H9 (cell line): Measurements from ENCODE around the gene NDOR1. TPM values are rescaled to one million over a fixed set of nuclear protein-coding genes. Genes with fewer than 3 reads are reported as not detected.

Experiments
- DNase-seq: peaks from one replicate; pipeline ENCODE4 v3.0.0-alpha.2; 2017
- H2AFZ ChIP-seq: one replicate; pipeline ENCODE4 v1.6.1; 2013; ENCODE audit warnings: mild to moderate bottlenecking, low read length, control low read depth, moderate library complexity
- H2AK5ac ChIP-seq: 2 replicates; pipeline ENCODE4 v1.6.1; 2013; ENCODE audit warnings: low read length, control low read depth, mixed read lengths; ENCODE audit not compliant: insufficient read length
- H2BK120ac ChIP-seq: one replicate; pipeline ENCODE4 v1.6.1; 2013; ENCODE audit warnings: low read depth, mild to moderate bottlenecking, low read length, control low read depth, inconsistent platforms; ENCODE audit not compliant: poor library complexity, severe bottlenecking
- H2BK12ac ChIP-seq: 2 replicates; pipeline ENCODE4 v1.6.1; 2013; ENCODE audit warnings: low read length, control low read depth, mixed read lengths, low read depth; ENCODE audit not compliant: insufficient read length
- H2BK15ac ChIP-seq: 2 replicates; pipeline ENCODE4 v1.6.1; 2013; ENCODE audit warnings: low read depth, low read length, control low read depth
- H2BK20ac ChIP-seq: one replicate; pipeline ENCODE4 v1.6.1; 2013; ENCODE audit warnings: low read depth, mild to moderate bottlenecking, low read length, control low read depth, inconsistent platforms; ENCODE audit not compliant: poor library complexity, severe bottlenecking
- H2BK5ac ChIP-seq: 2 replicates; pipeline ENCODE4 v1.6.1; 2013; ENCODE audit warnings: low read length, control low read depth, mixed read lengths; ENCODE audit not compliant: insufficient read length
- H3K14ac ChIP-seq: 2 replicates; pipeline ENCODE4 v1.6.1; 2013; ENCODE audit warnings: low read length, control low read depth; ENCODE audit not compliant: insufficient read depth
- H3K18ac ChIP-seq: 2 replicates; pipeline ENCODE4 v1.6.1; 2013; ENCODE audit warnings: low read depth, mild to moderate bottlenecking, mixed read lengths, low read length, control low read depth; ENCODE audit not compliant: insufficient read length
- H3K23ac ChIP-seq: 2 replicates; pipeline ENCODE4 v1.6.1; 2013; ENCODE audit warnings: low read length, control low read depth, mixed read lengths, low read depth; ENCODE audit not compliant: insufficient read length
- H3K23me2 ChIP-seq: 2 replicates; pipeline ENCODE4 v1.6.1; 2013; ENCODE audit warnings: low read depth, mild to moderate bottlenecking, mixed read lengths, low read length, control low read depth; ENCODE audit not compliant: insufficient read length, poor library complexity, severe bottlenecking
- H3K27ac ChIP-seq: 2 replicates; pipeline ENCODE4 v1.5.1; 2013; ENCODE audit warnings: low read length, control low read depth, mixed read lengths, low read depth; ENCODE audit not compliant: insufficient read length
- H3K27me3 ChIP-seq: 2 replicates; pipeline ENCODE4 v1.6.1; 2013; ENCODE audit warnings: low read length, control low read depth, inconsistent platforms; ENCODE audit not compliant: insufficient read depth
- H3K4ac ChIP-seq: 2 replicates; pipeline ENCODE4 v1.6.1; 2013; ENCODE audit warnings: low read depth, mild to moderate bottlenecking, control low read depth, inconsistent platforms, low read length, moderate library complexity
- H3K4me1 ChIP-seq: 2 replicates; pipeline ENCODE4 v1.6.1; 2013; ENCODE audit warnings: low read length, control low read depth, inconsistent platforms; ENCODE audit not compliant: insufficient read depth
- H3K4me2 ChIP-seq: 2 replicates; pipeline ENCODE4 v1.6.1; 2013; ENCODE audit warnings: low read length, control low read depth, mixed read lengths; ENCODE audit not compliant: insufficient read length, insufficient read depth
- H3K56ac ChIP-seq: 2 replicates; pipeline ENCODE4 v1.6.1; 2013; ENCODE audit warnings: low read depth, mild to moderate bottlenecking, mixed read lengths, low read length, control low read depth; ENCODE audit not compliant: insufficient read length
- H3K79me1 ChIP-seq: 2 replicates; pipeline ENCODE4 v1.6.1; 2013; ENCODE audit warnings: low read depth, mild to moderate bottlenecking, moderate library complexity, low read length, control low read depth, inconsistent platforms; ENCODE audit not compliant: insufficient read depth, poor library complexity, severe bottlenecking
- H3K79me2 ChIP-seq: 2 replicates; pipeline ENCODE4 v1.6.1; 2013; ENCODE audit warnings: low read length, control low read depth, inconsistent platforms; ENCODE audit not compliant: insufficient read depth
- H3K9ac ChIP-seq: 2 replicates; pipeline ENCODE4 v1.6.1; 2013; ENCODE audit warnings: low read length, control low read depth, mixed read lengths; ENCODE audit not compliant: insufficient read length; ENCODE audit errors: extremely low read depth
- H3K9me3 ChIP-seq: one replicate; pipeline ENCODE4 v1.6.1; 2013; ENCODE audit warnings: low read depth, low read length, inconsistent platforms; ENCODE audit not compliant: control insufficient read depth
- H3T11ph ChIP-seq: one replicate; pipeline ENCODE4 v1.6.1; 2013; ENCODE audit warnings: mild to moderate bottlenecking, low read length, control low read depth, inconsistent platforms
- H4K20me1 ChIP-seq: one replicate; pipeline ENCODE4 v1.6.1; 2013; ENCODE audit not compliant: control insufficient read depth, insufficient read length, insufficient read depth
- H4K5ac ChIP-seq: 2 replicates; pipeline ENCODE4 v1.6.1; 2013; ENCODE audit warnings: low read depth, mild to moderate bottlenecking, mixed read lengths, low read length, control low read depth; ENCODE audit not compliant: insufficient read length
- H4K8ac ChIP-seq: replicated peaks from 2 replicates; pipeline ENCODE4 v1.6.1; 2013; ENCODE audit warnings: low read length, control low read depth, mixed read lengths, low read depth; ENCODE audit not compliant: insufficient read length
- H4K91ac ChIP-seq: 2 replicates; pipeline ENCODE4 v1.6.1; 2013; ENCODE audit warnings: low read depth, mild to moderate bottlenecking, moderate library complexity, mixed read lengths, low read length, control low read depth; ENCODE audit not compliant: insufficient read length
- H3K27ac Mint-ChIP-seq, 3 experiments: 2 replicates in 2 of 3; 3 replicates in 1 of 3; pipeline ENCODE4 v1.8.0; 2020 to 2021; ENCODE audit warnings: mixed read lengths in 3 of 3, mild to moderate bottlenecking in 1 of 3, moderate library complexity in 1 of 3
- H3K27me3 Mint-ChIP-seq: 2 replicates; pipeline ENCODE4 v1.8.0; 2021; ENCODE audit warnings: low read depth, mild to moderate bottlenecking, moderate library complexity, mixed read lengths
- H3K36me3 Mint-ChIP-seq, 3 experiments: 2 replicates in 2 of 3; 3 replicates in 1 of 3; pipeline ENCODE4 v1.8.0; 2020 to 2021; ENCODE audit warnings: low read depth in 3 of 3, mixed read lengths in 3 of 3; ENCODE audit not compliant: insufficient read depth in 1 of 3
- H3K4me1 Mint-ChIP-seq, 2 experiments: 2 replicates each; pipeline ENCODE4 v1.8.0; 2020; ENCODE audit warnings: mixed read lengths in 2 of 2
- H3K4me3 Mint-ChIP-seq, 2 experiments: 2 replicates in 1 of 2; 3 replicates in 1 of 2; pipeline ENCODE4 v1.8.0; 2020 to 2021; ENCODE audit warnings: mild to moderate bottlenecking in 2 of 2, mixed read lengths in 2 of 2, moderate library complexity in 1 of 2
- H3K9me3 Mint-ChIP-seq, 2 experiments: 2 replicates in 1 of 2; 3 replicates in 1 of 2; pipeline ENCODE4 v1.8.0; 2020; ENCODE audit warnings: mild to moderate bottlenecking in 2 of 2, mixed read lengths in 2 of 2, moderate library complexity in 1 of 2
- WGBS: extraction: QIAGEN DNeasy Blood & Tissue Kit; methylation state at CpG from one replicate; pipeline ENCODE4 v1.1.7; 2013; ENCODE audit warnings: missing lambda C conversion rate, low lambda C conversion rate, mixed read lengths; ENCODE audit not compliant: insufficient read length; ENCODE audit errors: extremely low coverage; 5-methylcytosine and 5-hydroxymethylcytosine counted together
- total RNA-seq: library from RNA; stranded (reverse); gene quantifications from 2 replicates; pipeline ENCODE4 v1.2.1, GENCODE V29; 2021
- TF ChIP-seq, protein P1 (sequence below): fragments of 200-600 bp; sonication (generic); conservative IDR thresholded peaks from 3 replicates; pipeline ENCODE4 v1.8.0; 2021; ENCODE audit warnings: antibody characterized with exemption, mild to moderate bottlenecking

NDOR1 gene
- total RNA-seq, 1 experiment from 2014 or later, result 44.1 TPM

DNA sequence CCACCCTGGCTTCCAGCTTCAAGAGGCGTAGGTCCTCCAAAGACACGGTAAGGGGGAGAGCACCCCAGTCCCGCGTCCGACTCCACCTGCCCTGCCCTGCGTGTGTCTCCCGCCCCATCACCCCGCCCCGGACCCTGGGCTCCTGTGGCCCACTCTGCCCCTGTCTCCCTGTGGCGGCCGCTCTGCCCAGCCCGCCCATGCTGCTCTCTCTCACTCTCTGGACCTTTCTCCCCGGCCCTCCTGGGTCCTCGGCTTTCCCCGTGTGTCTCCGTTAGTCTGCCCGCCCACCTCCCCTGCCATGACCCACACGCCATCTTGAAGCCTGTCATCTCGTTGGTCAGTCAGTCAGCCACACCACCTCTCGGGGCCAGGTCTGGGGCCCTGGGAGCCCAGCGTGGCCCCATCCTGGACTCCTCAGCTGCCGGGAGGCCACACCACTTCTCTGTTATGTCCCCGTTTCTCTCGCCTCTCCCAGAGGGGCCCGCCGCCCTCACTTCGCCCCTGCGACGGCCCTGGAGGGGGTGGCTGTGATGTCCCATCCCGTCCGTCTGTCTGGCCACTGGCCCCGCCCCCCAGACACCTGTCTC is 40.2 kb upstream of the NDOR1 start:
- peaks cover 43% of the 10 kb centered on the region; the same call in 1 of the 2 replicates for H3K27me3 ChIP-seq
- H3K27ac Mint-ChIP-seq, result no peak overlapping the region

More for the DNA sequence above, 40.2 kb upstream of the NDOR1 start:
- no peak overlapping the region for H2AFZ ChIP-seq
- no peak overlapping the region for H4K5ac ChIP-seq
- no peak overlapping the region for H2BK12ac ChIP-seq
- no peak overlapping the region for H3K4me2 ChIP-seq
- no peak overlapping the region for H2BK5ac ChIP-seq
- H3K4ac ChIP-seq, result no peak overlapping the region
- no peak overlapping the region for H3K27ac ChIP-seq
- Mint-ChIP-seq H3K9me3 (no peaks in the 10 kb centered on the region; a peak in 1 of 5 replicates), H3K4me3 (no peak overlapping the region), H3K36me3 (no peaks in the 10 kb centered on the region), H3K27me3 (peaks cover 90% of the 10 kb centered on the region), H3K4me1 (peaks cover 0 to 9% of the 10 kb centered on the region in 2 experiments; a peak in 3 of 4 replicates)
- no peaks in the 10 kb centered on the region for H3K9me3 ChIP-seq
- no peaks in the 10 kb centered on the region for H3K79me2 ChIP-seq
- H3K18ac ChIP-seq, result no peak overlapping the region
- no peak overlapping the region for H2BK15ac ChIP-seq
- no peak overlapping the region for H3T11ph ChIP-seq
- no peaks in the 10 kb centered on the region for H3K4me1 ChIP-seq
- TF ChIP-seq, protein P1, sequence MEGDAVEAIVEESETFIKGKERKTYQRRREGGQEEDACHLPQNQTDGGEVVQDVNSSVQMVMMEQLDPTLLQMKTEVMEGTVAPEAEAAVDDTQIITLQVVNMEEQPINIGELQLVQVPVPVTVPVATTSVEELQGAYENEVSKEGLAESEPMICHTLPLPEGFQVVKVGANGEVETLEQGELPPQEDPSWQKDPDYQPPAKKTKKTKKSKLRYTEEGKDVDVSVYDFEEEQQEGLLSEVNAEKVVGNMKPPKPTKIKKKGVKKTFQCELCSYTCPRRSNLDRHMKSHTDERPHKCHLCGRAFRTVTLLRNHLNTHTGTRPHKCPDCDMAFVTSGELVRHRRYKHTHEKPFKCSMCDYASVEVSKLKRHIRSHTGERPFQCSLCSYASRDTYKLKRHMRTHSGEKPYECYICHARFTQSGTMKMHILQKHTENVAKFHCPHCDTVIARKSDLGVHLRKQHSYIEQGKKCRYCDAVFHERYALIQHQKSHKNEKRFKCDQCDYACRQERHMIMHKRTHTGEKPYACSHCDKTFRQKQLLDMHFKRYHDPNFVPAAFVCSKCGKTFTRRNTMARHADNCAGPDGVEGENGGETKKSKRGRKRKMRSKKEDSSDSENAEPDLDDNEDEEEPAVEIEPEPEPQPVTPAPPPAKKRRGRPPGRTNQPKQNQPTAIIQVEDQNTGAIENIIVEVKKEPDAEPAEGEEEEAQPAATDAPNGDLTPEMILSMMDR, result no peak
- H4K8ac ChIP-seq, result no peak overlapping the region
- H3K9ac ChIP-seq, result no peak overlapping the region
- no peak overlapping the region for H3K56ac ChIP-seq
- WGBS, result no CpG with 5 or more reads among the region's 32 CpGs
- no peak overlapping the region for H4K91ac ChIP-seq
- H2BK120ac ChIP-seq, result no peak overlapping the region
- no peaks in the 10 kb centered on the region for H3K79me1 ChIP-seq
- no peak overlapping the region for H2AK5ac ChIP-seq
- no peak overlapping the region for H3K23ac ChIP-seq
- H4K20me1 ChIP-seq, result peaks cover 2% of the 10 kb centered on the region
- no peak overlapping the region for H2BK20ac ChIP-seq
- no peak overlapping the region for H3K14ac ChIP-seq
- peaks cover 20% of the 10 kb centered on the region for H3K23me2 ChIP-seq
- no peak for DNase-seq
